ENCODE measurements around the gene KCTD13.
"Not testable (repeated sequence)": the region's sequence is repeated elsewhere in the genome, so short reads cannot be mapped to it uniquely, and the experiment has no call there.

KCTD13 gene

DNA sequence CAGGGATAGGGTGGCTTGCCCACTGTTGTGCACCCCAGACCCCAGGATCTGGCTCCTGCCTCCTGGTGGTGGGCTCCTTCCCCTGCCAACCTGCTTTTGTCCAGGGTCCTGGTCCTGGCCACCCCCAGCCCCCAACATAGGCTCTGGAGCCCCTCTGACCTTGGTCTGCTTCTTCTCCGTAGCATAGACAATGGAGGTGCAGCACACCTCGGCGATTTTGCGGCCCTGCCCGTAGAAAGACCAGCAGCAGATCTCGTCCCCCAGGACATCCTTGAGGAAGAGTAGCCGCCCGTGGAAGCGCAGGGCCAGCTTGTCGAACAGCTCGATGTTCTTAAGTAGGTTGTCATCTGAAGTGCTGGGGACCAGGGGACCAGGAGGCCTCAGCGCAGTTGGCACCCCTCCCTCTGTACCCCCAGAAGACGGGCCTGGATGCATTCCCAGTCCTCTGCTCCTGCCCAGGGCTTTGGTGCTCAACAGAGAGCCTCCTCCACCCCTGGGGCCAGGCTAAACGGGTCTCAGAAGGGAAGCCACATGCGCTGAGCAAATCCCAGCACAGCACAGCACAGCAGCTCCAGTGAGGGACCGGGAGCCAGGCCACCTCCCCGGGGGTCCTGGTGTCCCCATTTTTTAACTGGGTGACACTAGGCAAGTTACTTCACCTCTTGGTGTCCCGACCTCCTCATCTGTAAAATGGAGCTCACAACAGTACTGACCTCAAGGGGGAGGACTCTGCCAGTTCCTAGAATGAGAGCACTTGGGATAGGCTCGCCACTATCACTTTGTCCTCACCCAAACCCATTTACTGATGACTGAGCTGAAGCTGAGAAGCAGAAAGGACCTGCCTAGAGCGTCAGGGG is 15.0 kb downstream of the KCTD13 start:
- TF ChIP-seq SUZ12 (IDR thresholded peaks at IDR 0.05; ENCODE audit: extremely low read depth, insufficient read depth, insufficient read length) (no peak), YY1 (IDR thresholded peaks at IDR 0.05; ENCODE audit: insufficient read depth, insufficient read length) (no peak), ZNF274 (IDR thresholded peaks at IDR 0.05; ENCODE audit: low read depth, low read length) (no peak)
- Histone ChIP-seq H3K4me1 (ENCODE audit: insufficient read depth, insufficient read length) (peaks cover 10% of the 10 kb centered on the region), H3K9me3 (ENCODE audit: insufficient read depth, low read length) (no peaks in the 10 kb centered on the region), H3K36me3 (ENCODE audit: insufficient read depth, insufficient read length, low read length) (peaks cover 54% of the 10 kb centered on the region), H3K4me3 (ENCODE audit: insufficient read length, low read depth) (no peak overlapping the region), H3K27me3 (ENCODE audit: insufficient read depth, insufficient read length) (no peaks in the 10 kb centered on the region), H3K9ac (ENCODE audit: insufficient read length, low read depth) (no peak overlapping the region)
- DNase-seq (ENCODE audit: low read depth, low spot score): no peak

GRCh38 chr16:29909851-29910250 is 16.2 kb downstream of the KCTD13 start:
- DNase-seq (ENCODE audit: low read depth, low spot score); H3K4me3 ChIP-seq (ENCODE audit: insufficient read length, low read depth); H3K9ac ChIP-seq (ENCODE audit: insufficient read length, low read depth); H3K9me3 ChIP-seq (ENCODE audit: insufficient read depth, low read length); H3K27me3 ChIP-seq (ENCODE audit: insufficient read depth, insufficient read length): not testable (repeated sequence)
- Histone ChIP-seq H3K36me3 (ENCODE audit: insufficient read depth, insufficient read length, low read length) (peaks cover 61% of the 10 kb centered on the region), H3K4me1 (ENCODE audit: insufficient read depth, insufficient read length) (peaks cover 10% of the 10 kb centered on the region)

DNA sequence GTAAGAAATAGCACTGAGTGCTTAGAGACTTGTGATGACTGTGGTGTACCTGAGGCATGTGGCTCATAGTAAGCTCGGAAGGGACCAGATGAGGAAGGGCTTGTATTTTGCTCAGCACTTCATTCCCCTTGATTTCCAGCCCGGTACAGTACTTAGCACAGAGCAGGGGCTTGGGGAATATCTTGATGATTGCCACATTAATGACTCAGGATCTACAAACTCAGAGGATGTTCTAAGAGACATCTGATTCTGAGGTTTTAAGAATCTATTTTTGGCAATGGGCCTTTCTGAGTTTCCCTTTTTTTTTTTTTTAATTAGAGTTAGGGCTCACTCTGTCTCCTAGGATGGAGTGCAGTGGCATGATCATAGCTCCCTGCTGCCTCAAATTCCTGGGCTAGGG is 16.6 kb downstream of the KCTD13 start:
- Histone ChIP-seq H3K4me3 (ENCODE audit: insufficient read length, low read depth) (no peak overlapping the region), H3K36me3 (ENCODE audit: insufficient read depth, insufficient read length, low read length) (peaks cover 63% of the 10 kb centered on the region), H3K27me3 (ENCODE audit: insufficient read depth, insufficient read length) (no peaks in the 10 kb centered on the region), H3K4me1 (ENCODE audit: insufficient read depth, insufficient read length) (peaks cover 10% of the 10 kb centered on the region), H3K9ac (ENCODE audit: insufficient read length, low read depth) (no peak overlapping the region), H3K9me3 (ENCODE audit: insufficient read depth, low read length) (no peaks in the 10 kb centered on the region)
- TF ChIP-seq SUZ12 (IDR thresholded peaks at IDR 0.05; ENCODE audit: extremely low read depth, insufficient read depth, insufficient read length): no peak
- TF ChIP-seq ZNF274 (IDR thresholded peaks at IDR 0.05; ENCODE audit: low read depth, low read length): no peak
- no peak for TF ChIP-seq YY1 (IDR thresholded peaks at IDR 0.05; ENCODE audit: insufficient read depth, insufficient read length)
- no peak for DNase-seq (ENCODE audit: low read depth, low spot score)

DNA sequence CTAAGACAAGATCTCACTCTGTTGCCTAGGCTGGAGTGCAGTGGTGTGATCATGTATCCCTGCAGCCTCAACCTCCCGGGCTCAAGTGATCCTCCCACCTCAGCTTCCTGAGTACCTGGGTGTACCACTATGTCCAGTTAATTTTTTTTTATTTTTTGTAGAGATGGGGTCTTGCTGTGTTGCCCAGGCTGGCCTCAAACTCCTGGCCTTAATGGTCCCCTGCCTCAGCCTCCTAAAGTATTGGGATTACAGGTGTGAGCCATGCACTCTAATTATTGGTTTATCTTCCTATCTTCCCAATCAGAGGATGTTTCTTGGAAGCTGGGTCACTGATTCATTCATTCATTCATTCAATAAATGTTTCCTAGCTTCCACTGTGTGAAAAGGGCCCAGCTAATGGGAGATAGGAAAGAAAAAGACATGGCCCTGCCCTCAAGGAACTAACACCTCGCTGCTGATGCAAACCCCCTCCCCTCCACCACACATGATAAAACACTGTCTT is 17.3 kb downstream of the KCTD13 start:
- Histone ChIP-seq H3K27me3 (ENCODE audit: insufficient read depth, insufficient read length) (no peaks in the 10 kb centered on the region), H3K9ac (ENCODE audit: insufficient read length, low read depth) (no peak overlapping the region), H3K4me3 (ENCODE audit: insufficient read length, low read depth) (no peak overlapping the region), H3K9me3 (ENCODE audit: insufficient read depth, low read length) (no peaks in the 10 kb centered on the region), H3K36me3 (ENCODE audit: insufficient read depth, insufficient read length, low read length) (peaks cover 63% of the 10 kb centered on the region), H3K4me1 (ENCODE audit: insufficient read depth, insufficient read length) (peaks cover 10% of the 10 kb centered on the region)
- no peak for DNase-seq (ENCODE audit: low read depth, low spot score)
- TF ChIP-seq ZNF274 (IDR thresholded peaks at IDR 0.05; ENCODE audit: low read depth, low read length): no peak
- no peak for TF ChIP-seq YY1 (IDR thresholded peaks at IDR 0.05; ENCODE audit: insufficient read depth, insufficient read length)
- TF ChIP-seq SUZ12 (IDR thresholded peaks at IDR 0.05; ENCODE audit: extremely low read depth, insufficient read depth, insufficient read length): no peak

DNA sequence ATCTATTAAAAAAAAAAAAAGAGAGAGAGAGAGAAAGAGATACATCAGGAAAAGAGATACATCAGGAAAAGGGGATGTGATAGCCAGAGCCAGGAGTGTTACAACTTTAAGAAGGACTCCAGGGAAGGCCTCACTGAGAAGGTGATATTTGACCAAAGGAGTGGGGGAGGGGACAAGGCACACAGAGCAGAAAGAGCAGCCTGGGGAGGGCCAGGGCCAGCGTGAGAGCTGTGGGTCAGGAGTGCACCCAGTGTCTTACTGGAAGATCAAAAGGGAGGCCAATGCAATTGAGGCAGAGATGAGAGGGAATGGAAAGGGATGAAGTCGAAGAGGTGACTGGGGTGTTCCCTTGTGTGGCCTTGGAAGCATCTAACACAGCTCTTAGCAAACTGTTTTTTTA is 18.1 kb downstream of the KCTD13 start:
- H3K9ac ChIP-seq (ENCODE audit: insufficient read length, low read depth): peak overlapping the region; percentile 50
- no peak for TF ChIP-seq YY1 (IDR thresholded peaks at IDR 0.05; ENCODE audit: insufficient read depth, insufficient read length)
- TF ChIP-seq SUZ12 (IDR thresholded peaks at IDR 0.05; ENCODE audit: extremely low read depth, insufficient read depth, insufficient read length): no peak

GRCh38 chr16:29906520-29907244 is 19.3 kb downstream of the KCTD13 start:
- no peaks in the 10 kb centered on the region for H3K9me3 ChIP-seq (ENCODE audit: insufficient read depth, low read length)
- H3K4me1 ChIP-seq (ENCODE audit: insufficient read depth, insufficient read length): peaks cover 8% of the 10 kb centered on the region
- H3K36me3 ChIP-seq (ENCODE audit: insufficient read depth, insufficient read length, low read length): peaks cover 62% of the 10 kb centered on the region
- H3K9ac ChIP-seq (ENCODE audit: insufficient read length, low read depth): no peak overlapping the region
- no peaks in the 10 kb centered on the region for H3K27me3 ChIP-seq (ENCODE audit: insufficient read depth, insufficient read length)
- no peak for DNase-seq (ENCODE audit: low read depth, low spot score)
- no peak overlapping the region for H3K4me3 ChIP-seq (ENCODE audit: insufficient read length, low read depth)
- TF ChIP-seq SUZ12 (IDR thresholded peaks at IDR 0.05; ENCODE audit: extremely low read depth, insufficient read depth, insufficient read length) (no peak), ZNF274 (IDR thresholded peaks at IDR 0.05; ENCODE audit: low read depth, low read length) (no peak), YY1 (IDR thresholded peaks at IDR 0.05; ENCODE audit: insufficient read depth, insufficient read length) (no peak)

More for the DNA sequence above, 18.1 kb downstream of the KCTD13 start:
- Histone ChIP-seq H3K36me3 (ENCODE audit: insufficient read depth, insufficient read length, low read length) (peaks cover 62% of the 10 kb centered on the region), H3K4me1 (ENCODE audit: insufficient read depth, insufficient read length) (peaks cover 10% of the 10 kb centered on the region), H3K4me3 (ENCODE audit: insufficient read length, low read depth) (no peak overlapping the region), H3K9me3 (ENCODE audit: insufficient read depth, low read length) (no peaks in the 10 kb centered on the region), H3K27me3 (ENCODE audit: insufficient read depth, insufficient read length) (no peaks in the 10 kb centered on the region)
- DNase-seq (ENCODE audit: low read depth, low spot score): no peak

- H3K9me3 ChIP-seq (ENCODE audit: insufficient read depth, low read length): no peaks in the 10 kb centered on the region
Observed at GRCh38 chr16:29905668-29906067, 20.4 kb downstream of the KCTD13 start.

More at GRCh38 chr16:29905668-29906067, 20.4 kb downstream of the KCTD13 start:
- Histone ChIP-seq H3K4me3 (ENCODE audit: insufficient read length, low read depth) (no peak overlapping the region), H3K4me1 (ENCODE audit: insufficient read depth, insufficient read length) (peaks cover 3% of the 10 kb centered on the region), H3K9ac (ENCODE audit: insufficient read length, low read depth) (no peak overlapping the region), H3K27me3 (ENCODE audit: insufficient read depth, insufficient read length) (no peaks in the 10 kb centered on the region), H3K36me3 (ENCODE audit: insufficient read depth, insufficient read length, low read length) (peaks cover 52% of the 10 kb centered on the region)
- no peak for DNase-seq (ENCODE audit: low read depth, low spot score)
- TF ChIP-seq YY1 (IDR thresholded peaks at IDR 0.05; ENCODE audit: insufficient read depth, insufficient read length): no peak
- TF ChIP-seq ZNF274 (IDR thresholded peaks at IDR 0.05; ENCODE audit: low read depth, low read length): no peak
- TF ChIP-seq SUZ12 (IDR thresholded peaks at IDR 0.05; ENCODE audit: extremely low read depth, insufficient read depth, insufficient read length): no peak

All from NT2/D1 (cell line).